DND-41 (cell line): ENCODE data around the gene HNF1A.
A peak's percentile ranks its signal among the peaks of the same experiment; 100 is the strongest.

Source experiments
- ATAC-seq: fragments of 200-7000 bp; cut with Tn5 transposase; 3 replicates; pipeline ENCODE4 v1.9.1; 2021; ENCODE audit warnings: low read depth; ENCODE audit not compliant: insufficient read depth
- DNase-seq: peaks from one replicate; pipeline ENCODE4 v3.0.0-alpha.2; 2020
- H2AFZ ChIP-seq: 2 replicates; pipeline ENCODE4 v1.6.0; 2012; ENCODE audit warnings: low read depth, low read length
- H3K27ac ChIP-seq: 2 replicates; pipeline ENCODE4 v1.5.1; 2012; ENCODE audit warnings: low read length, inconsistent platforms
- H3K27me3 ChIP-seq: fragments of 200-600 bp; sonication (generic); 2 replicates; pipeline ENCODE4 v1.6.0; 2012; ENCODE audit warnings: low read length, mild to moderate bottlenecking, inconsistent platforms; ENCODE audit not compliant: insufficient read depth, poor library complexity
- H3K36me3 ChIP-seq: 2 replicates; pipeline ENCODE4 v1.5.1; 2012; ENCODE audit warnings: low read length, inconsistent platforms; ENCODE audit not compliant: insufficient read depth
- H3K4me1 ChIP-seq: 2 replicates; pipeline ENCODE4 v1.5.1; 2012; ENCODE audit warnings: mild to moderate bottlenecking, low read length; ENCODE audit not compliant: insufficient read depth
- H3K4me2 ChIP-seq: 2 replicates; pipeline ENCODE4 v1.6.0; 2012; ENCODE audit warnings: mild to moderate bottlenecking, moderate library complexity, low read length, inconsistent platforms; ENCODE audit not compliant: insufficient read depth
- H3K4me3 ChIP-seq, 2 experiments: fragments of 200-600 bp in 1 of 2; shearing (Covaris generic) in 1 of 2; 2 replicates each; pipeline ENCODE4 v1.5.1; 2012 to 2016; ENCODE audit warnings: inconsistent platforms in 2 of 2, low read length in 2 of 2, mild to moderate bottlenecking in 2 of 2, low read depth in 1 of 2, moderate library complexity in 1 of 2
- H3K79me2 ChIP-seq: 2 replicates; pipeline ENCODE4 v1.6.0; 2012; ENCODE audit warnings: low read length, inconsistent platforms; ENCODE audit not compliant: insufficient read depth
- H3K9ac ChIP-seq: 2 replicates; pipeline ENCODE4 v1.6.0; 2012; ENCODE audit warnings: low read depth, mild to moderate bottlenecking, inconsistent platforms, low read length, moderate library complexity
- H3K9me3 ChIP-seq: 2 replicates; pipeline ENCODE4 v1.5.1; 2012; ENCODE audit warnings: low read length, moderate library complexity, mild to moderate bottlenecking, inconsistent platforms; ENCODE audit not compliant: insufficient read depth, severe bottlenecking
- H4K20me1 ChIP-seq: 2 replicates; pipeline ENCODE4 v1.6.0; 2012; ENCODE audit warnings: low read length; ENCODE audit not compliant: insufficient read depth
- CTCF ChIP-seq: IDR thresholded peaks from 2 replicates; pipeline ENCODE4 v1.5.1; 2012; ENCODE audit warnings: borderline replicate concordance, low read length, moderate library complexity, mild to moderate bottlenecking; ENCODE audit not compliant: poor library complexity, severe bottlenecking; ENCODE audit errors: extremely low read depth
- EZH2 ChIP-seq: IDR thresholded peaks from 3 replicates; pipeline ENCODE4 v1.6.1; 2012; ENCODE audit warnings: borderline replicate concordance, low read depth, mild to moderate bottlenecking, moderate library complexity, low read length, inconsistent platforms; ENCODE audit not compliant: severe bottlenecking

Gene HNF1A

DNA sequence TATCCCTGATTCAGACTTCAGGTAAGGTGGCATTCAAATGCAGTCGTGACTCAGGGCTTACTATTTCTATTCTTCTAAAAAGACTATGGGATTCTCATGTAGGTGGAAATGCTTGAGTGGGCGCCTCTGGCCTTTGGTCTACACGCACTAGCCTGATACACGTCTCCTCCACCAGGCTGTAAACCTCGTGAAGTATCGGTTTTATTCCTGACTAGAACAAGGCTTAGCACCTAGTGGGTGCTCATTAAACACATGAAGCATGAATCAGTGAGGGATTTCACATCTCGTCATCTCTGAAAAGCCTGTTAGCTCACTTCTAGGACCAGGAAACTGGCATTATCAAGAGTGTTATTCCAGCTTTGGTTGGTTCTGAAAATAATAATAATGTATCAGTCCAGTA lies 17.7 kb upstream of the HNF1A start:
- DNase-seq = no peak
- H3K4me2 ChIP-seq = no peak overlapping the region
- TF ChIP-seq EZH2 (no peak), CTCF (no peak)
- no peak overlapping the region for H3K4me3 ChIP-seq
- no peaks in the 10 kb centered on the region for H3K9me3 ChIP-seq
- no peak overlapping the region for H3K27ac ChIP-seq
- H3K79me2 ChIP-seq = no peaks in the 10 kb centered on the region
- no peak for ATAC-seq
- H3K4me1 ChIP-seq = no peaks in the 10 kb centered on the region
- H3K36me3 ChIP-seq = no peaks in the 10 kb centered on the region
- no peaks in the 10 kb centered on the region for H3K27me3 ChIP-seq
- no peak overlapping the region for H3K9ac ChIP-seq
- no peaks in the 10 kb centered on the region for H4K20me1 ChIP-seq
- H2AFZ ChIP-seq = no peak overlapping the region

GRCh38 chr12:120961604-120962531 lies 16.5 kb upstream of the HNF1A start:
- ATAC-seq (no peak), DNase-seq (peak; percentile 19)
- Histone ChIP-seq H3K4me2 (no peak overlapping the region), H3K79me2 (no peaks in the 10 kb centered on the region), H3K4me1 (no peaks in the 10 kb centered on the region), H3K27me3 (no peaks in the 10 kb centered on the region), H2AFZ (no peak overlapping the region), H3K9ac (no peak overlapping the region), H3K36me3 (no peaks in the 10 kb centered on the region), H3K9me3 (no peaks in the 10 kb centered on the region), H3K27ac (no peak overlapping the region), H3K4me3 (no peak overlapping the region), H4K20me1 (no peaks in the 10 kb centered on the region)
- TF ChIP-seq EZH2 = no peak
- TF ChIP-seq CTCF = no peak

GRCh38 chr12:120962532-120963020 lies 15.8 kb upstream of the HNF1A start:
- no peak for DNase-seq
- no peak overlapping the region for H3K27ac ChIP-seq
- H3K36me3 ChIP-seq = no peaks in the 10 kb centered on the region
- H3K27me3 ChIP-seq = no peaks in the 10 kb centered on the region
- H3K9ac ChIP-seq = no peak overlapping the region
- no peaks in the 10 kb centered on the region for H3K79me2 ChIP-seq
- no peaks in the 10 kb centered on the region for H3K4me1 ChIP-seq
- ATAC-seq = no peak
- H3K4me2 ChIP-seq = no peak overlapping the region
- H3K9me3 ChIP-seq = no peaks in the 10 kb centered on the region
- TF ChIP-seq CTCF (no peak), EZH2 (no peak)
- no peak overlapping the region for H2AFZ ChIP-seq
- H3K4me3 ChIP-seq = no peak overlapping the region
- H4K20me1 ChIP-seq = no peaks in the 10 kb centered on the region
